ENCODE measurements around the gene BTBD6.
A peak's percentile ranks its signal among the peaks of the same experiment; 100 is the strongest.

BTBD6 gene

GRCh38 chr14:105221598-105222178, 26.6 kb upstream of the BTBD6 start:
- TF ChIP-seq CTCF (IDR thresholded peaks at IDR 0.05): no peak
- Mint-ChIP-seq H3K27ac (peak overlapping the region; percentile 16), H3K4me3 (no peak overlapping the region), H3K36me3 (ENCODE audit: low read depth) (peaks cover 45% of the 10 kb centered on the region), H3K4me1 (peaks cover 6% of the 10 kb centered on the region), H3K9me3 (no peaks in the 10 kb centered on the region), H3K27me3 (ENCODE audit: low read depth, poor library complexity) (no peaks in the 10 kb centered on the region)
- no peak for DNase-seq

GRCh38 chr14:105223260-105223659, 25.1 kb upstream of the BTBD6 start:
- no peak for TF ChIP-seq CTCF (IDR thresholded peaks at IDR 0.05)
- peaks cover 50% of the 10 kb centered on the region for H3K36me3 Mint-ChIP-seq (ENCODE audit: low read depth)
- no peaks in the 10 kb centered on the region for H3K27me3 Mint-ChIP-seq (ENCODE audit: low read depth, poor library complexity)
- H3K4me3 Mint-ChIP-seq: no peak overlapping the region
- H3K27ac Mint-ChIP-seq: peak overlapping the region; percentile 60
- DNase-seq: no peak
- H3K4me1 Mint-ChIP-seq: peaks cover 6% of the 10 kb centered on the region
- no peaks in the 10 kb centered on the region for H3K9me3 Mint-ChIP-seq

DNA sequence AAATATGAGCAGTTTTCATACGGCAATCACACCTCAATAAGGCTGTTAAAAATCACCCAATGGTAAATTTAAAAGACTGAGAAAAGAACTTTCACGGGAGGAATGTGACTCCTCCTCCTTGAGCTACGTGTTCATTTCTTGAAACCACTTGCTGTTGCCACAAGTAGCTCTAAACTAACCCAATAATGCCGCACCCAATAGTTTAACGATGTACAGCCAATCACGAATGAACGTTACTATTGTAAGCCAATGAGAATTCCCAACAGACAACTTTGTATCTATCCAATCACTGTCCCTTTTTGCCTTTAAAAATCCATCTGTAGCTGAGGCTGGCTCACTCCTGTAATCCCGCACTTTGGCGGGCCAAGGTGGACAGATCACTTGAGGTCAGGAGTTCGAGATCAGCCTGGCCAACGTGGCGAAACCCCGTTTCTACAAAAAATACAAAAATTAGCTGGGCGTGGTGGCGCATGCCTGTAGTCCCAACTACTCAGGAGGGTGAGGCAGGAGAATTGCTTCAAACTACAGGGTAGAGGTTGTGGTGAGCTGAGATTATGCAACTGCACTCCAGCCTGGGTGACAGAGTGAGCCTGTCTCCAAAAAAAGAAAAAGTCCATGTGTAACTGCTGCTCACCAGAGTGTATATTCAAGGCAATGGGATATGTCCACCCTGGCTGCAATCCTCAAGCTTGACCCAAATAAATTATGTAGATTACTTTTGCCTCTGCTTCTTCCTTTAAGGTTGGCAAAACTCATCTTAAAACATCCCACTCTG, 24.4 kb upstream of the BTBD6 start:
- no peak for DNase-seq
- Mint-ChIP-seq H3K36me3 (ENCODE audit: low read depth) (peaks cover 50% of the 10 kb centered on the region), H3K9me3 (no peaks in the 10 kb centered on the region), H3K27ac (no peak overlapping the region), H3K27me3 (ENCODE audit: low read depth, poor library complexity) (no peaks in the 10 kb centered on the region), H3K4me3 (no peak overlapping the region), H3K4me1 (peaks cover 6% of the 10 kb centered on the region)
- TF ChIP-seq CTCF (IDR thresholded peaks at IDR 0.05): no peak

DNA sequence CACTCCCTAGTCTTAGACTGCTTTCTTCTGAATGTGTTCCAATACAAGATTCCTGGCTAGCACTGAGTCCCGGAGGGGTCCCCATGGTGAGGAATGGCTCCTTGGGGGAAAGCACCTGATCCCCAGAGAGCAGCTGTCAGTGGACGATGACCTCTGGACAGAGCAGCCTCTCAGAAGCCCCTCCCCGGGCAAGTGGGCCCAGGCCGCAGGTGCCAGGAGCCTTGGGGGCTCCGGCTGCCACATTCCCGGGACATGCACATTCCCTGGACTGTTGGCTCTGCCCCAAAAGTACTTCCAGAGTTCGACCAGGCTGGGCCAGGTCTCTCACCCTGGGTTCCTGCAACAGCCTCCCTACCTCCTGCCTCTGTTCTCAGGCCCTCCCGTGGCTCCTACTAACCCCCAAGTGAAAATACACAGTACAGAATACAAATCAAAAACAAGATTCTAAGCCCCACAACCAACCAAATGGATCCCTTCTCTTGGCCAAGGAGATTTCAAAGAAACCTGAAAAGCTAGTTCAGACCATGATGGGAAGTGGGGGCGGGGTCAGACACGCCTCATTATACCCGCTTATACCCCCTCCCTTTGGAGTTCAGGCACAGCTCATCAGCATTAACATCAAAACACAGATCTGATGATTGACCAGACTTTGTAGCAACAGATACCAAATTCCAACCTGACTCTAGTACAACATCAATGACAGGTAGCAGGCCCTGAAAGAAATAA, 23.3 kb upstream of the BTBD6 start:
- no peaks in the 10 kb centered on the region for H3K9me3 Mint-ChIP-seq
- H3K36me3 Mint-ChIP-seq (ENCODE audit: low read depth): peaks cover 50% of the 10 kb centered on the region
- no peak overlapping the region for H3K27ac Mint-ChIP-seq

DNA sequence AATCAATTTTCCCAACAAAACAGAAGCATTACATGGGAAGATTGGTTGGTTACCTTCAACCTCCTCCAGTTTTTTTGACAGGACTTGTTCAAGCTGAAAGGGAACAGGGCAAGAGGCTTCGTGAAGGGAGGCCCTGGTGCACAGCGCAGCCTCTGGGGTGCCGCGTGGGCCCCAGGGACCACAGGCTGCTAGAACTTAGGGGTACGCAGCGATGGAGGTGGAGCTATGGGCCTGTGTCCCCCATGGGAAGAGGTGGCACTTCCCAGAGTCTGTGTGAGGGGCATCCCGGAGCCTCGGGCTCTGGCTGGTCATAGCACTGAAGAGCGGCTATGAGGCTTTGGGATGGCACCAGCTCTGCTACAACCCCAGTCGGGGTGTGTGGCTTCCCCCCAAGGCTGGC, 22.1 kb upstream of the BTBD6 start:
- no peak overlapping the region for H3K27ac Mint-ChIP-seq
- no peaks in the 10 kb centered on the region for H3K27me3 Mint-ChIP-seq (ENCODE audit: low read depth, poor library complexity)
- TF ChIP-seq CTCF (IDR thresholded peaks at IDR 0.05): no peak
- no peak overlapping the region for H3K4me3 Mint-ChIP-seq
- H3K4me1 Mint-ChIP-seq: peaks cover 6% of the 10 kb centered on the region
- no peak for DNase-seq
- H3K9me3 Mint-ChIP-seq: no peaks in the 10 kb centered on the region
- peaks cover 45% of the 10 kb centered on the region for H3K36me3 Mint-ChIP-seq (ENCODE audit: low read depth)

More for the DNA sequence above, 23.3 kb upstream of the BTBD6 start:
- no peaks in the 10 kb centered on the region for H3K27me3 Mint-ChIP-seq (ENCODE audit: low read depth, poor library complexity)
- peaks cover 6% of the 10 kb centered on the region for H3K4me1 Mint-ChIP-seq
- H3K4me3 Mint-ChIP-seq: no peak overlapping the region
- TF ChIP-seq CTCF (IDR thresholded peaks at IDR 0.05): no peak
- DNase-seq: no peak
